Neural cell (in vitro differentiated cells): ENCODE results near the gene CUX1.

Source experiments
- EP300 ChIP-seq: fragments of 450-650 bp; conservative IDR thresholded peaks from 2 replicates; pipeline ENCODE4 v1.6.1; 2014; ENCODE audit warnings: antibody characterized with exemption, mild to moderate bottlenecking, moderate library complexity; ENCODE audit not compliant: poor library complexity, severe bottlenecking
- EZH2 ChIP-seq: fragments of 200-600, 300-800 bp; shearing (Covaris generic), sonication (generic); IDR thresholded peaks from 2 replicates; pipeline ENCODE4 v1.6.1; 2014; ENCODE audit warnings: antibody characterized with exemption, low read length, borderline replicate concordance, mild to moderate bottlenecking; ENCODE audit not compliant: insufficient read depth, poor library complexity, severe bottlenecking
- POLR2AphosphoS5 ChIP-seq: IDR thresholded peaks from 2 replicates; pipeline ENCODE4 v1.6.1; 2012
- RAD21 ChIP-seq: fragments of 450-650 bp; conservative IDR thresholded peaks from 2 replicates; pipeline ENCODE4 v1.6.1; 2014; ENCODE audit warnings: antibody characterized with exemption, mild to moderate bottlenecking, moderate library complexity
- TAF1 ChIP-seq: IDR thresholded peaks from 2 replicates; pipeline ENCODE4 v1.6.1; 2012; ENCODE audit warnings: low read depth
- TF ChIP-seq, protein P1 (sequence below): fragments of 450-650 bp; IDR thresholded peaks from 2 replicates; pipeline ENCODE4 v1.5.1; 2014; ENCODE audit warnings: antibody characterized with exemption, mild to moderate bottlenecking, moderate library complexity; ENCODE audit not compliant: poor library complexity, severe bottlenecking
- TF ChIP-seq, protein P2 (sequence below): IDR thresholded peaks from 2 replicates; pipeline ENCODE4 v1.6.1; 2012; ENCODE audit warnings: borderline replicate concordance

DNA sequence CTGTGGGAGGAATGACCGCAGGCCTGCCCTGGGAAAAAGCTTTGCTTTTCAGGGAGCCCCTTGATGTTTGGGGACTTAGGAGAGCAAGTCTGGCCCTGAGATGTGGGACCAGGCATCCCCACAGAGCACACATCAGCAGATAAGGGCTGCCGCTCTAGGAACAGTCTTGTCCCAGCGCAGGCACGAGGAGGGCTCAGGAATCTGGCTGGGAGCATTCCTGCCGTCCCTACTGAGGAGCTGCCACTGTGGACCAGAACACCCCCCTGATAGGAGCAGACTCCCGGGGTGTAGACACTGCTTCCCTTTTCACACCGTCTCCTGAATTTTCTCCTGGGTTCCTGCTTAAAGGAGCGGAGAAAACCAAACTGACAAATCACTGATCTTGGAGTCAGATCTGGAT is 232.3 kb downstream of the CUX1 start:
- TF ChIP-seq, protein P1, sequence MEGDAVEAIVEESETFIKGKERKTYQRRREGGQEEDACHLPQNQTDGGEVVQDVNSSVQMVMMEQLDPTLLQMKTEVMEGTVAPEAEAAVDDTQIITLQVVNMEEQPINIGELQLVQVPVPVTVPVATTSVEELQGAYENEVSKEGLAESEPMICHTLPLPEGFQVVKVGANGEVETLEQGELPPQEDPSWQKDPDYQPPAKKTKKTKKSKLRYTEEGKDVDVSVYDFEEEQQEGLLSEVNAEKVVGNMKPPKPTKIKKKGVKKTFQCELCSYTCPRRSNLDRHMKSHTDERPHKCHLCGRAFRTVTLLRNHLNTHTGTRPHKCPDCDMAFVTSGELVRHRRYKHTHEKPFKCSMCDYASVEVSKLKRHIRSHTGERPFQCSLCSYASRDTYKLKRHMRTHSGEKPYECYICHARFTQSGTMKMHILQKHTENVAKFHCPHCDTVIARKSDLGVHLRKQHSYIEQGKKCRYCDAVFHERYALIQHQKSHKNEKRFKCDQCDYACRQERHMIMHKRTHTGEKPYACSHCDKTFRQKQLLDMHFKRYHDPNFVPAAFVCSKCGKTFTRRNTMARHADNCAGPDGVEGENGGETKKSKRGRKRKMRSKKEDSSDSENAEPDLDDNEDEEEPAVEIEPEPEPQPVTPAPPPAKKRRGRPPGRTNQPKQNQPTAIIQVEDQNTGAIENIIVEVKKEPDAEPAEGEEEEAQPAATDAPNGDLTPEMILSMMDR = no peak
- TF ChIP-seq, protein P2, sequence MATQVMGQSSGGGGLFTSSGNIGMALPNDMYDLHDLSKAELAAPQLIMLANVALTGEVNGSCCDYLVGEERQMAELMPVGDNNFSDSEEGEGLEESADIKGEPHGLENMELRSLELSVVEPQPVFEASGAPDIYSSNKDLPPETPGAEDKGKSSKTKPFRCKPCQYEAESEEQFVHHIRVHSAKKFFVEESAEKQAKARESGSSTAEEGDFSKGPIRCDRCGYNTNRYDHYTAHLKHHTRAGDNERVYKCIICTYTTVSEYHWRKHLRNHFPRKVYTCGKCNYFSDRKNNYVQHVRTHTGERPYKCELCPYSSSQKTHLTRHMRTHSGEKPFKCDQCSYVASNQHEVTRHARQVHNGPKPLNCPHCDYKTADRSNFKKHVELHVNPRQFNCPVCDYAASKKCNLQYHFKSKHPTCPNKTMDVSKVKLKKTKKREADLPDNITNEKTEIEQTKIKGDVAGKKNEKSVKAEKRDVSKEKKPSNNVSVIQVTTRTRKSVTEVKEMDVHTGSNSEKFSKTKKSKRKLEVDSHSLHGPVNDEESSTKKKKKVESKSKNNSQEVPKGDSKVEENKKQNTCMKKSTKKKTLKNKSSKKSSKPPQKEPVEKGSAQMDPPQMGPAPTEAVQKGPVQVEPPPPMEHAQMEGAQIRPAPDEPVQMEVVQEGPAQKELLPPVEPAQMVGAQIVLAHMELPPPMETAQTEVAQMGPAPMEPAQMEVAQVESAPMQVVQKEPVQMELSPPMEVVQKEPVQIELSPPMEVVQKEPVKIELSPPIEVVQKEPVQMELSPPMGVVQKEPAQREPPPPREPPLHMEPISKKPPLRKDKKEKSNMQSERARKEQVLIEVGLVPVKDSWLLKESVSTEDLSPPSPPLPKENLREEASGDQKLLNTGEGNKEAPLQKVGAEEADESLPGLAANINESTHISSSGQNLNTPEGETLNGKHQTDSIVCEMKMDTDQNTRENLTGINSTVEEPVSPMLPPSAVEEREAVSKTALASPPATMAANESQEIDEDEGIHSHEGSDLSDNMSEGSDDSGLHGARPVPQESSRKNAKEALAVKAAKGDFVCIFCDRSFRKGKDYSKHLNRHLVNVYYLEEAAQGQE = no peak
- TF ChIP-seq EP300 (no peak), RAD21 (no peak), EZH2 (no peak), POLR2AphosphoS5 (no peak), TAF1 (no peak)
